NCI-H2107 treated with DMSO at 0.1 percent for 48 hours (cell line): ENCODE results near the gene CACNA2D2.

Experiments used
- DNase-seq: peaks from one replicate; lab custom pipeline; 2025; ENCODE audit not compliant: unreplicated experiment; lab: John Stamatoyannopoulos, UW

The CACNA2D2 gene

DNA sequence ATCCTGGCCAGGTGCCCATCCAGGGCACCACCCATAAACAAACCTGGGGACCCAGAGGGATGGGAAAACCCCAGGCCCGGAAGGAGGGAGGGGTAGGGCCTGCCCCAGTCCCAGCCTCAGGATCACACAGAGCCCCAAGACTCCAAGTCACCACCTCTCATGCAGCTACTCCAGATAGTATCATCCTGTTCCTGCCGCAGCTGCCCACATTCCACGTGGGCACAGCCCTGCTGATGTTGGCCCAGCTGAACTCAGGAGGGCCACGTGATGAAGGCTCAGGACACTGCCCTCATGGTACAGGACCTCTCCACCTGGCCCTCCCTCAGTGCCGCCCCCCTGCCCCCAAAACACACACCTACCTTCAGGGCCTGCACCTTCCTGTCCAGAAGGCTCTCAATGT is 69.5 kb downstream of the CACNA2D2 start:
- DNase-seq, result no peak

DNA sequence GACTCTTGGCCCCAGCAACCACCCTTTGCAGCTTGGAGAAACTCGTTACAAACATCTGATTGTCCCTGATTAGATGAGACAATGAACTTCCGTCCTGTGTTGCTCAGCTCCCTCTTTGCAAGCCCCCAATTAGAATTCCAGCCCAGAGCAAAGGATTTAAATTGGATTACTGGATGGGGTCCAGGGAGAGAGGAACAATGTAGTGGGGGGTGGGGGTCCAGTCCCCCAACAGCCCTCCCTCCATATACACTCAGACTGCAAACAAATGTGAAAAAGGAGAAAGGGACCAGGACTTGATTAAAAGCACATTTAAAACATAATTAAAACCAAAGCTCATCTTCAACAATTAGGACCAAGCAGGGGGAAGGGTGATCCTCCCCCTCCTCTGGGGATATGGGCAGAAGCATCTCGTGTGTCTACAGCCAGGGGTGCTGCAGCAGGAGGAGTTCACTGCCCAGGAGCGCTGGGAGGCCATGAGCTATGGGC is 72.4 kb downstream of the CACNA2D2 start:
- DNase-seq, result no peak

GRCh38 chr3:50430191-50430590 is 73.2 kb downstream of the CACNA2D2 start:
- no peak for DNase-seq

DNA sequence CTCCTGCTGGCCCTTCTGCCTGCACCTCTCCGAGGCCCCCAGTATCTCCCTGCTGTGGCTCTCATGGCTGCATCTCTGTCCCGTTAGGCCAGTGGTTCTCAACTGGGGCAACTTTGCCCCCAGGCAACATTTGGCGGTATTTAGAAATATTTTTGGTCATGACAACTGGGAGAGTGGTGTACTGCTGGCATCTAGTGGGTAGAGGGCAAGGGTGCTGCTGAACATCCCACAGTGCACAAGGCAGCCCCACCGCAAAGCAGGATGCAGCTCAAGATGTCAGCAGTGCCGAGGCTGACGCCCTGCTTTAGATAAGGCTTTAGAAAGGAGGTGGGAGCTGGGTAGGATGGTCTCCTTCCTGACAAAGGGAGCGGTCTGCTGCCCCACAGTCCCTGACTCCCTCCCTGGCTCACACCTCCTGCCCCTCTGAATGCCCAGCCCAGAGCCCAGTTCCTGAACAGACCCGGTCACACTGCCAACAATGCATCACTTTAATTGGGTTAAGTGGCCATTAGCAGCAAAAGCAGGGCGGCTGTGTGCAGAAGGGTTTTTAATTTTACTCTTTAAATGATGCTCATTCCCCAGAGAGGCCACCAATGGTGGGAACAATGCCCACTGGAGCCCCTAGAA is 75.3 kb downstream of the CACNA2D2 start:
- DNase-seq, result no peak

DNA sequence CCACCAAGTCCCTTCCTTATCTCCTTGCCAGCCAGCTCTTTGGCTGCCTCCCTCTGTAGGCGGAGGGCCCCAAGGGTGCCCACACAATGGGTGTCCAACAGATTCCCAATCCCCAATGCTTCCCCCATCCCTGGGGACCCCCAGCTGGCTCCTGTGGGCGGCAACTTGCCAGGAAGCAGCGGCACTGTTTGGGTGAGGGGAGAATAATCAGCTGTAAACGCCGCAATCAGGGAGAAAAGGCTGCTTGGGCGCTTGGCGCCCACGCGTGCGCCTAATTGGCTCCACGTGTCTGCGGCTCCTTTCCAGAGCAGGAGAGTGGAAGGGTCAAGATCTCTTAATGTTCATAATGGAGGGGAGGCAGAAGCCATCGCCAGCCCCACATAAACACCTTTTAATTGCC is 76.2 kb downstream of the CACNA2D2 start:
- no peak for DNase-seq

GRCh38 chr3:50425911-50426310 is 77.5 kb downstream of the CACNA2D2 start:
- DNase-seq, result no peak

GRCh38 chr3:50423543-50423942 is 79.9 kb downstream of the CACNA2D2 start:
- DNase-seq, result no peak

DNA sequence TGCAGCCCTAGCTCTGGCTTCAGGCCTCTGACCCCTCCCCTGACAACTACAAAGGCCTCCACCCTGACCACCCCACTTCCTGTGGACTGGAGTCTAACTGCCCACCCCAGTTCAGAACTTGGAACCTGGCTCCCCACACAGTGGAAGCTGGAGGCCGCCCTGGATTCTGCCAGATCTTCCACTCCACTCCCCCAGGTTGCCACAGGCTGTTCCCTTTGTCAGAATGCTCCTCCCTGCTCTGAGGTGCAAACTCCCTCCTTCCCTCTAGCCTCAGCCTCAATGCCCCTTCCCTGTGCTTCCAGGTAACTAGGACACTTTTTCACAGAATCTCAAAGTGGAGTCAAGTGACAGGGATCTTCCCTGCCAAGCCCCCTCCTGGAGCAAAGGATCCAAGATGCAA is 81.3 kb downstream of the CACNA2D2 start:
- no peak for DNase-seq

- no peak for DNase-seq
Measured at GRCh38 chr3:50419595-50420370, 83.7 kb downstream of the CACNA2D2 start.

DNA sequence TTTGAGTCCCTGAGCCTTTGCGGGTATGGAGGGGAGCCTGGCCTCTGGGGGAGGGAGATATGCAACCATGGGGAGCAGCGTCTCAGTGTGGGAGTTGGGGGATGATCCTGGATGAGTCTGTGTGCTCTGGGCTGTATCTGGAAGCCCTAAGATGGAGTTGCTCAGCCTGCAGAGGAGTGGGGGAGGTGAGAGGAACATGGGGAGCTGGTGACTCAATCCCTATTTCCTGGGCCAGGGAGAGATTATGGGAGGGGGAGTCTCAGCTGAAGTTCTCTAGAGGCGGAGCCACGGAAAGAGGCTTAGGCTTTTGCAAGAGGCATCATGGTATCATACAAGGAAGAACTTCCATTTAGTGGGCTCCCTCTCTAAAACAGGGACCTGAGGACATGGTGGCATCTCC is 84.6 kb downstream of the CACNA2D2 start:
- no peak for DNase-seq

DNA sequence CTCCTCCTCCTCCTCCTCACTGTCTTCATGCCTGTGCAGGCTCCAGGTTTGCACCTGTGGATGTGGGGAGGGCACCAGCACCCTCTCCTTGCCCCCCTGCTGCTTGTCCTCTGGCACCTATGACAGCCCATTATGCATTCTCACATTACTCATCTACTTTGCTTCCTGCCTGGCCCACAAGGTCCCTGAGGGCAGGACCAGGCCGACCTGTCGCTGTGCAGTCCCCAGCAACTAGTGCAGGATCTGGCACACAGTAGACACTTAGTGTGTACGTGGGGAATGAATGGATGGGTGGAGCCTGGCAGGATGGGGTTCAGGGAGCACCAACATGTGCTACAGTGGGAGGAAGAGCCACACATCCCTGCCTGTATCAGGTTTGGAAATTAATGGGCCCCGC is 85.8 kb downstream of the CACNA2D2 start:
- no peak for DNase-seq

DNA sequence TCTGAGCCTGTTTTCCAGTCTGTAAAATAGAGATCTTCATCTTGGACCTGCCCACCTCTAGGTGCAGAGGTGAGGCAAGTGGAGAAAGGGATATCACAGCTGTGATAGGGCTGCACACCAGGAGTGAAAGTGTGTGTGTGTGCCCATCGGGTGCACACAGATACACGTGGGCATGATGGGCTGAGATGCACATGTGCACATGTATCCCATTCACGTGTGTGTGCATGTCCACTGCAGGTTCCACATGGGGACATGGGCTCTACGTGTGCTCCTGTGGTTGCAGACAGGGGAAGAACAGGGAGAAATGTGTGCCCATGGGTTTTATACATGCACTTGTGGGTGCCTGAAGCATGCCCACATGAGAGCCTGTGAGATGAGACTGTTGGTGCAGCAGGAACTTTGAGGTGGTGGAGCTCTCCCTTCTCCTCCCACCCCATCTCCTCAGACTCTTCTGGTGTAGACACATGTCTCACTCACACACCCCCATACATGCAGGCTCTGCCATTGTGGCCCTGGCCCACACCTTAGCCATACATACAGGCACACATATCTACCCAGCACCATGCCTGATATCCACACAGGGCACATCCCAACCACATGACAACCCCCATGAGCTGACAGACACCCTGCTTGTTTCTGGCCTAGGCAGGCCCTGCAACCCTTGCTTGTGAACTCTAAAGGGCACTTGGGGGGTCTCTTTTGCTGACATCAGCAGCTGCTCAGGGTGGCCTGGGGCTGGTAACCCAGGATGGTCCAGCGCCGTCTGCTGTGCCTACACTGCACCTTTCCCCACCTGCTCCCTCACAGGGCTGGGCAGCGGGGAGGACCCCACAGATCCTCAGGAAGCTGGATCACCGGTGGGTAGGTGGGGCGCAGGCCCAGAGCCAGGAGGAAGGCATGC is 86.4 kb downstream of the CACNA2D2 start:
- no peak for DNase-seq

GRCh38 chr3:50415816-50416215 is 87.6 kb downstream of the CACNA2D2 start:
- no peak for DNase-seq

DNA sequence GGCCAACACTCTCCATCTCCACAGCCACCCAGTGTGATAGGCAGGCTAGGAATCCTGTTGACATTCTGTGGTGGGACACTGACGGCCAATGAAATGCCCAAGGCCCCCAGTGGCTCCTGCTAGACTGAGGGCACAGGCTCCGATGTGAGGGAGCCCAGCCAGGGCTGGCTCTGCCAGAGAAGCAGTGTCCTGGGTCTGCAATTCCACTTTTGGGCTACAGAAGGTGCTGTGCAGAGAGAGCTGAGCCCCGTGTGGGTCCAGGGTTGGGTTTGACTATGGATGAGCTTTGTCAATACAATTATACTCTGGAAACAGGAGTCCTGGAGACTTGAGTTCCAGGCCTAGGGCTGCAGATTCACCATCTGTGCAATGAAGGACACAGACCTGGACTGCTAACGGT is 88.4 kb downstream of the CACNA2D2 start:
- no peak for DNase-seq

- no peak for DNase-seq
Measured at GRCh38 chr3:50414616-50415015, 88.8 kb downstream of the CACNA2D2 start.

GRCh38 chr3:50412231-50412754 is 91.1 kb downstream of the CACNA2D2 start:
- DNase-seq, result no peak

- DNase-seq, result no peak
Measured at GRCh38 chr3:50411229-50411628, 92.2 kb downstream of the CACNA2D2 start.

DNA sequence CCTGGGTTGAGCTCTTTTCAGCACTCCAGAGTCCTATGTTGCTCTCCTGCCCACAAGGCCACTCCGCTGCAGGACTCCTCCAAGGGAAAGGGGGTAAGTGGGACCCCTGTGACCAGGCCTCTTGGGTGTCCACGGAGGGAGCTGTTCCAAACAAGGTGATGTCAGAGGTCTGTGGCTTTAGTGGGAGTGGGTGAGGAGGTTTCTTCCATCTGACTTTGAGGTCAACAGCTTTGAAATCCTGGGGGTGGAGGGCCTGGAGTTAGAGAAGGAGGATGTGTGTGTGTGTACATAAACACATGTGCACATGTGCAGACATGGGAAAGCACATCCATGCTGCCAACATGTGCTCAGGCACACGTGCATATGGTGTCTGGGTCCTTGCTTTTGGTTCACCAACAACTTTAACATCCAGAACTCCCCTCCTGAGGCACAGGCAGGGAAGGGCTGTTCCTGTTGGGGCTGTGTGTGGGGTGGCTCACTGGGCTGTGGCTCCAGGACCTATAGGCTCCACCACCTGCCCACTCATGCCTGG is 92.8 kb downstream of the CACNA2D2 start:
- DNase-seq, result no peak

GRCh38 chr3:50410185-50410584 is 93.2 kb downstream of the CACNA2D2 start:
- DNase-seq, result no peak

GRCh38 chr3:50408443-50408944 is 94.9 kb downstream of the CACNA2D2 start:
- no peak for DNase-seq

GRCh38 chr3:50406487-50406886 is 96.9 kb downstream of the CACNA2D2 start:
- DNase-seq, result no peak
